HG03095 (cell line): ENCODE data around the gene GIPR.

Experiments
- ATAC-seq: cut with Tn5 transposase; IDR thresholded peaks from one replicate; pipeline ENCODE4 v1.9.1; 2021; ENCODE audit warnings: moderate library complexity; ENCODE audit not compliant: unreplicated experiment

GIPR gene

GRCh38 chr19:45645068-45645630 lies 22.9 kb upstream of the GIPR start:
- no peak for ATAC-seq

- no peak for ATAC-seq
Measured at GRCh38 chr19:45645631-45646344, 22.2 kb upstream of the GIPR start.

GRCh38 chr19:45646345-45646698 lies 21.7 kb upstream of the GIPR start:
- ATAC-seq = no peak

GRCh38 chr19:45650722-45651121 lies 17.3 kb upstream of the GIPR start:
- ATAC-seq = no peak

- ATAC-seq = no peak
Measured at GRCh38 chr19:45653634-45654033, 14.4 kb upstream of the GIPR start.

GRCh38 chr19:45655073-45655472 lies 12.9 kb upstream of the GIPR start:
- ATAC-seq = no peak

GRCh38 chr19:45657520-45658167 lies 10.4 kb upstream of the GIPR start:
- no peak for ATAC-seq

- ATAC-seq = no peak
Measured at GRCh38 chr19:45659096-45659729, 8.8 kb upstream of the GIPR start.

- no peak for ATAC-seq
Measured at GRCh38 chr19:45660636-45661035, 7.4 kb upstream of the GIPR start.

- ATAC-seq = no peak
Measured at GRCh38 chr19:45663800-45664199, 4.2 kb upstream of the GIPR start.

- no peak for ATAC-seq
Measured at GRCh38 chr19:45664575-45664974, 3.4 kb upstream of the GIPR start.

- ATAC-seq = no peak
Measured at GRCh38 chr19:45668342-45668871, 386 bp downstream of the GIPR start.

- no peak for ATAC-seq
Measured at GRCh38 chr19:45670670-45671453, 2.8 kb downstream of the GIPR start.

- no peak for ATAC-seq
Measured at GRCh38 chr19:45674946-45675345, 6.9 kb downstream of the GIPR start.

GRCh38 chr19:45676851-45677263 lies 8.8 kb downstream of the GIPR start:
- ATAC-seq = no peak

- ATAC-seq = no peak
Measured at GRCh38 chr19:45677351-45678230, 9.6 kb downstream of the GIPR start.

- ATAC-seq = no peak
Measured at GRCh38 chr19:45681391-45682015, 13.5 kb downstream of the GIPR start.

GRCh38 chr19:45682117-45682516 lies 14.1 kb downstream of the GIPR start:
- ATAC-seq = no peak

GRCh38 chr19:45682908-45683307 lies 14.9 kb downstream of the GIPR start:
- no peak for ATAC-seq
